ENCODE data around the gene SRBD1.

SRBD1 gene

GRCh38 chr2:45418532-45418931 lies 192.5 kb downstream of the SRBD1 start:
- DNase-seq (ENCODE audit: low read depth in 2 of 2): no peak

- DNase-seq (ENCODE audit: low read depth in 2 of 2): no peak
Observed at GRCh38 chr2:45415534-45416123, 195.4 kb downstream of the SRBD1 start.

GRCh38 chr2:45412754-45413379 lies 198.2 kb downstream of the SRBD1 start:
- no peak for DNase-seq (ENCODE audit: low read depth in 2 of 2)

GRCh38 chr2:45409677-45410076 lies 201.4 kb downstream of the SRBD1 start:
- no peak for DNase-seq (ENCODE audit: low read depth in 2 of 2)

- no peak for DNase-seq (ENCODE audit: low read depth in 2 of 2)
Observed at GRCh38 chr2:45406621-45407020, 204.4 kb downstream of the SRBD1 start.

GRCh38 chr2:45404807-45405297 lies 206.2 kb downstream of the SRBD1 start:
- no peak for DNase-seq (ENCODE audit: low read depth in 2 of 2)

GRCh38 chr2:45403036-45403435 lies 208.0 kb downstream of the SRBD1 start:
- no peak for DNase-seq (ENCODE audit: low read depth in 2 of 2)

- DNase-seq (ENCODE audit: low read depth in 2 of 2): no peak
Observed at GRCh38 chr2:45401431-45401922, 209.6 kb downstream of the SRBD1 start.

GRCh38 chr2:45399040-45399784 lies 211.9 kb downstream of the SRBD1 start:
- no peak for DNase-seq (ENCODE audit: low read depth in 2 of 2)

GRCh38 chr2:45397292-45397691 lies 213.8 kb downstream of the SRBD1 start:
- no peak for DNase-seq (ENCODE audit: low read depth in 2 of 2)

- DNase-seq (ENCODE audit: low read depth in 2 of 2): no peak
Observed at GRCh38 chr2:45396671-45397070, 214.4 kb downstream of the SRBD1 start.

GRCh38 chr2:45394842-45395241 lies 216.2 kb downstream of the SRBD1 start:
- no peak for DNase-seq (ENCODE audit: low read depth in 2 of 2)

GRCh38 chr2:45394216-45394615 lies 216.9 kb downstream of the SRBD1 start:
- no peak for DNase-seq (ENCODE audit: low read depth in 2 of 2)

- no peak for DNase-seq (ENCODE audit: low read depth in 2 of 2)
Observed at GRCh38 chr2:45391866-45392265, 219.2 kb downstream of the SRBD1 start.

- no peak for DNase-seq (ENCODE audit: low read depth in 2 of 2)
Observed at GRCh38 chr2:45390861-45391260, 220.2 kb downstream of the SRBD1 start.

- no peak for DNase-seq (ENCODE audit: low read depth in 2 of 2)
Observed at GRCh38 chr2:45390441-45390840, 220.6 kb downstream of the SRBD1 start.

- no peak for DNase-seq (ENCODE audit: low read depth in 2 of 2)
Observed at GRCh38 chr2:45388541-45389100, 222.4 kb downstream of the SRBD1 start.

- DNase-seq (ENCODE audit: low read depth in 2 of 2): no peak
Observed at GRCh38 chr2:45382744-45383143, 228.3 kb downstream of the SRBD1 start.

- no peak for DNase-seq (ENCODE audit: low read depth in 2 of 2)
Observed at GRCh38 chr2:45380131-45380836, 230.8 kb downstream of the SRBD1 start.

GRCh38 chr2:45379399-45380087 lies 231.5 kb downstream of the SRBD1 start:
- DNase-seq (ENCODE audit: low read depth in 2 of 2): no peak

GRCh38 chr2:45373534-45373933 lies 237.5 kb downstream of the SRBD1 start:
- DNase-seq (ENCODE audit: low read depth in 2 of 2): no peak

All from stimulated activated CD8-positive, alpha-beta memory T cell treated with anti-CD3 and anti-CD28 coated beads, Interleukin-7, amount 100 ng/mL, for 4 hours (primary cell).